OCI-LY7 (cell line): ENCODE results near the gene GPC2. TPM values are rescaled to one million over a fixed set of nuclear protein-coding genes. Genes with fewer than 3 reads are reported as not detected.
A peak's percentile ranks its signal among the peaks of the same experiment; 100 is the strongest.
"Not testable (repeated sequence)": the region's sequence is repeated elsewhere in the genome, so short reads cannot be mapped to it uniquely, and the experiment has no call there.

Experiments
- BruUV-seq: library from RNA; stranded (reverse); fragments of 400-500 nt; replicated peaks from 2 replicates; lab custom pipeline; 2021; lab: Mats Ljungman, UMichigan
- CTCF ChIA-PET: fragments of 300-600 bp; sonication (Branson Sonifier 250); formaldehyde crosslinking; loops from one replicate; lab custom pipeline; 2022; ENCODE audit warnings: antibody characterized with exemption; ENCODE audit not compliant: unreplicated experiment; lab: Charles Lee
- POLR2A ChIA-PET: fragments of 300-600 bp; sonication (Branson Sonifier 250); formaldehyde crosslinking; loops from one replicate; lab custom pipeline; 2022; ENCODE audit warnings: antibody characterized with exemption; lab: Charles Lee
- DNase-seq: peaks from one replicate; pipeline ENCODE4 v3.0.0-alpha.2; 2015; ENCODE audit warnings: low spot score
- H2AFZ ChIP-seq: fragments of 200-600 bp; sonication (generic), shearing (Covaris generic); 2 replicates; pipeline ENCODE4 v1.6.1; 2014; ENCODE audit warnings: mild to moderate bottlenecking, antibody characterized with exemption, low read length, moderate library complexity
- H3K27ac ChIP-seq: fragments of 200-600 bp; sonication (generic); 2 replicates; pipeline ENCODE4 v1.5.1; 2014; ENCODE audit warnings: mixed run types, low read depth, mild to moderate bottlenecking, moderate library complexity, low read length, inconsistent platforms; ENCODE audit not compliant: poor library complexity, severe bottlenecking
- H3K36me3 ChIP-seq: fragments of 200-600 bp; sonication (generic); 2 replicates; pipeline ENCODE4 v1.6.1; 2014; ENCODE audit warnings: mild to moderate bottlenecking, antibody characterized with exemption, low read length, moderate library complexity, mixed read lengths; ENCODE audit not compliant: insufficient read depth
- H3K4me1 ChIP-seq: fragments of 200-600 bp; sonication (generic); 2 replicates; pipeline ENCODE4 v1.5.1; 2014; ENCODE audit warnings: mild to moderate bottlenecking, low read length; ENCODE audit not compliant: insufficient read depth, poor library complexity, severe bottlenecking
- H3K4me2 ChIP-seq: fragments of 200-600 bp; sonication (generic); 2 replicates; pipeline ENCODE4 v1.6.1; 2014; ENCODE audit warnings: mild to moderate bottlenecking, low read length
- H3K4me3 ChIP-seq: fragments of 200-600 bp; sonication (generic); 2 replicates; pipeline ENCODE4 v1.5.1; 2014; ENCODE audit warnings: mild to moderate bottlenecking, low read depth, low read length; ENCODE audit not compliant: poor library complexity, severe bottlenecking
- H3K79me2 ChIP-seq: fragments of 200-600 bp; sonication (generic); 2 replicates; pipeline ENCODE4 v1.6.1; 2016; ENCODE audit warnings: low read depth, mild to moderate bottlenecking, low read length, moderate library complexity, mixed read lengths; ENCODE audit not compliant: insufficient read depth
- H3K9me2 ChIP-seq: fragments of 200-600 bp; sonication (generic); 2 replicates; pipeline ENCODE4 v1.6.1; 2016; ENCODE audit warnings: mild to moderate bottlenecking, low read length, mixed read lengths; ENCODE audit not compliant: insufficient read depth
- H3K9me3 ChIP-seq: fragments of 200-600 bp; sonication (generic); 2 replicates; pipeline ENCODE4 v1.6.1; 2014; ENCODE audit warnings: mild to moderate bottlenecking, mixed run types, low read length, mixed read lengths
- H4K20me1 ChIP-seq: fragments of 200-600 bp; sonication (generic); 2 replicates; pipeline ENCODE4 v1.6.1; 2014; ENCODE audit warnings: mild to moderate bottlenecking, antibody characterized with exemption, low read length, moderate library complexity, mixed read lengths; ENCODE audit not compliant: insufficient read depth
- EZH2phosphoT487 ChIP-seq: fragments of 200-600 bp; sonication (generic); IDR thresholded peaks from 2 replicates; pipeline ENCODE4 v1.6.1; 2018; ENCODE audit warnings: low read depth, borderline replicate concordance, mild to moderate bottlenecking, mixed run types, antibody characterized with exemption, low read length, moderate library complexity, mixed read lengths
- intact Hi-C: fragments of 100-400 bp; cut with micrococcal nuclease; formaldehyde crosslinking; loops from one replicate; pipeline ENCODE4 v1.10.0; 2022; ENCODE audit not compliant: unreplicated experiment
- total RNA-seq, 2 experiments: library from RNA; depleted of rRNA in 1 of 2; stranded (reverse); fragments of >200 nt in 1 of 2; shearing (Covaris generic) in 1 of 2; gene quantifications; 2 replicates each; pipeline ENCODE4 v1.2.3, GENCODE V29; 2014 to 2022
- TF ChIP-seq, protein P1 (sequence below): fragments of 200-600 bp; sonication (generic); conservative IDR thresholded peaks from 2 replicates; pipeline ENCODE4 v1.5.1; 2014; ENCODE audit warnings: mild to moderate bottlenecking, antibody characterized with exemption, low read length, moderate library complexity, mixed read lengths

GPC2 gene
- total RNA-seq, 2 experiments from 2014 or later, result 20.2 to 23.2 TPM

DNA sequence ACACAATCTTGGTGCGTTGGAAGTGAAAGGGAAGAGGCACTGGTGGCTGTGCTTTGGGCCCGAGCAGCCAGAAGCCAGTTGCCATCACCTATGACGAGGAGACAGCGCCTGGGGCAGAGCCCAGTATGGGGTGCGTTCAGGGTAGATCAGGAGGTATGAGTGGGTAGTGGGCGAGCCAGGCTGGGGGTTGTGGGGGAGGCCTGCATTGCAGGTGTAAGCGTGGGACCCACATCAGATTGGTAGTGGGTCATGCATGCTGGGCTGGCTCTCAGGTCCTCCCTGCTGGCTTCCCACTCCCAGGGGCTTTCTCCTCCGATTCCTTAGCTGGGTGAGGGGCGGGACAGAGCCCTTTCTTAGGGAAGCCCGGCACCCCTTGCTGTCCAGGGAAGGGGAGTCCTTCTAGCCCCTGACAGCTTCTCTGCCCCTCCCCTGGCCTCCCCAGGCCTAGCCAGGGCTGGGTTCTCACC, 42.1 kb upstream of the GPC2 start:
- peak overlapping the region; percentile 92 for H3K4me3 ChIP-seq
- BruUV-seq, result no TSS peak
- intact Hi-C loops, result loop anchor here (5.0 kb wide), 1 partner anchor 62 kb away; the partner anchor contains the start of gene TRAPPC14

DNA sequence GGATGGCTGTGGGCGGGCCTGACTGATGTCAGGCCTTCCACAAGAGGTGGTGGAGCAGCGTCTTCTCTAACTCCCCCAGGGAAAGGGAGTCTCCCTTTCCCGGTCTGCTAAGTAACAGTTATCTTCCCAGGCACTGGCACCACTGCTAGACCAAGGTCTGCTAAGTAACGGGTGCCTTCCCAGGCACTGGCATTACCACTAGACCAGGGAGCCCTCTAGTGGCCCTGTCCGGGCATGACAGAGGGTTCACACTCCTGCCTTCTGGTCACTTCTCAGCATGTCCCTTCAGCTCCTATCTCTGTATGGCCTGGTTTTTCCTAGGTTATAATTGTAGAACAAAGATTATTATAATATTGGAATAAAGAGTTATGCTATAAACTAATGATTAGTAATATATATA, 40.8 kb upstream of the GPC2 start:
- not testable (repeated sequence) for BruUV-seq, H3K4me3 ChIP-seq, H4K20me1 ChIP-seq, H3K9me3 ChIP-seq, H3K9me2 ChIP-seq, H2AFZ ChIP-seq
- intact Hi-C loops, result loop anchor here (1.0 to 5.0 kb wide), 3 partner anchors 28 to 86 kb away; partner anchors contain the start of gene TRAPPC14
- H3K79me2 ChIP-seq, result peaks cover 41% of the 10 kb centered on the region
- TF ChIP-seq, protein P1, sequence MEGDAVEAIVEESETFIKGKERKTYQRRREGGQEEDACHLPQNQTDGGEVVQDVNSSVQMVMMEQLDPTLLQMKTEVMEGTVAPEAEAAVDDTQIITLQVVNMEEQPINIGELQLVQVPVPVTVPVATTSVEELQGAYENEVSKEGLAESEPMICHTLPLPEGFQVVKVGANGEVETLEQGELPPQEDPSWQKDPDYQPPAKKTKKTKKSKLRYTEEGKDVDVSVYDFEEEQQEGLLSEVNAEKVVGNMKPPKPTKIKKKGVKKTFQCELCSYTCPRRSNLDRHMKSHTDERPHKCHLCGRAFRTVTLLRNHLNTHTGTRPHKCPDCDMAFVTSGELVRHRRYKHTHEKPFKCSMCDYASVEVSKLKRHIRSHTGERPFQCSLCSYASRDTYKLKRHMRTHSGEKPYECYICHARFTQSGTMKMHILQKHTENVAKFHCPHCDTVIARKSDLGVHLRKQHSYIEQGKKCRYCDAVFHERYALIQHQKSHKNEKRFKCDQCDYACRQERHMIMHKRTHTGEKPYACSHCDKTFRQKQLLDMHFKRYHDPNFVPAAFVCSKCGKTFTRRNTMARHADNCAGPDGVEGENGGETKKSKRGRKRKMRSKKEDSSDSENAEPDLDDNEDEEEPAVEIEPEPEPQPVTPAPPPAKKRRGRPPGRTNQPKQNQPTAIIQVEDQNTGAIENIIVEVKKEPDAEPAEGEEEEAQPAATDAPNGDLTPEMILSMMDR, result peak; percentile 50
- ChIA-PET POLR2A (interaction anchor here (0.7 to 3.1 kb wide), 9 partner anchors 15 to 120 kb away, joined by 3 to 37 read pairs (median 7); partner anchors contain the start of genes GPC2 and STAG3), CTCF (interaction anchor here (0.8 to 1.3 kb wide), 3 partner anchors 23 to 90 kb away, joined by 3 to 4 read pairs (median 3); no protein-coding TSS in a partner anchor)
- peak; percentile 63 for DNase-seq
- peak overlapping the region; percentile 96 for H3K27ac ChIP-seq
- peaks cover 35% of the 10 kb centered on the region for H3K36me3 ChIP-seq
- peak overlapping the region; percentile 93; the same call in 1 of the 2 replicates for H3K4me2 ChIP-seq
- H3K4me1 ChIP-seq, result peaks cover 77% of the 10 kb centered on the region

More for the DNA sequence above, 42.1 kb upstream of the GPC2 start:
- ChIA-PET POLR2A (interaction anchor here (1.7 to 2.0 kb wide), 2 partner anchors 29 to 42 kb away, joined by 7 read pairs; partner anchors contain the start of genes GPC2 and STAG3), CTCF (no interaction called here)
- Histone ChIP-seq H4K20me1 (no peaks in the 10 kb centered on the region), H3K9me2 (no peaks in the 10 kb centered on the region), H3K4me2 (peak overlapping the region; percentile 93), H2AFZ (no peak overlapping the region), H3K4me1 (peaks cover 76% of the 10 kb centered on the region), H3K27ac (peak overlapping the region; percentile 96), H3K9me3 (no peaks in the 10 kb centered on the region), H3K36me3 (peaks cover 43% of the 10 kb centered on the region), H3K79me2 (peaks cover 52% of the 10 kb centered on the region)
- no peak for TF ChIP-seq EZH2phosphoT487
- TF ChIP-seq, protein P1, result no peak
- DNase-seq, result peak; percentile 52

DNA sequence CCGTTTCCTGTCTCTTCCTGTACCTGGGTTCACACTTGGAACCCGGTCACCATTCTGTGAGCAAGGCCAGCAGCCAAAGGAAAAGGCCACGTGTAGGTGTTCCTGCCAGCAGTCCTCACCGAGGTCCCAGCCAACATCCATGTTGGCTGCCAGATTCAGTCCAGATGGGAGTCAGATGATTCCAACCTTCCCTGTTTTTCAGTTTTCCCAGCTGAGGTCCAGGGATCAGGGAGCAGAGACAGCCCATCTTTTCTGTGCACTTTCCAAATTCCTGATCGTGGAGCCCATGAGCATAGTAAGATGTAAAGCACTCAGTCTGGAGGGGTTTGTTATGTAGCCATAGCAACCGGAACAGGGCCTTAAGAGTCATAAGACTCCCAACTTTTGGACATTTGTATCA, 38.7 kb upstream of the GPC2 start:
- Histone ChIP-seq H2AFZ (no peak overlapping the region), H3K4me1 (peaks cover 81% of the 10 kb centered on the region), H3K9me2 (no peaks in the 10 kb centered on the region), H3K4me2 (peak overlapping the region; percentile 41), H3K9me3 (no peaks in the 10 kb centered on the region), H3K4me3 (no peak overlapping the region), H3K36me3 (peaks cover 20% of the 10 kb centered on the region), H3K79me2 (peaks cover 20% of the 10 kb centered on the region; the same call in 1 of the 2 replicates), H4K20me1 (no peaks in the 10 kb centered on the region), H3K27ac (peak overlapping the region; percentile 96)
- no TSS peak for BruUV-seq
- ChIA-PET CTCF (interaction anchor here (1.0 to 1.2 kb wide), 2 partner anchors 26 to 36 kb away, joined by 5 to 8 read pairs; no protein-coding TSS in a partner anchor), POLR2A (interaction anchor here (0.7 to 3.1 kb wide), 4 partner anchors 22 to 60 kb away, joined by 3 to 37 read pairs (median 4); no protein-coding TSS in a partner anchor)
- no peak for TF ChIP-seq EZH2phosphoT487
- TF ChIP-seq, protein P1, result no peak
- DNase-seq, result no peak
- intact Hi-C loops, result loop anchor here (5.0 kb wide), 1 partner anchor 59 kb away; the partner anchor contains the start of gene TRAPPC14
